Stimulated activated naive CD8-positive, alpha-beta T cell treated with anti-CD3 and anti-CD28 coated beads, Interleukin-15, amount 100 ng/mL, for 72 hours (primary cell): ENCODE measurements around the gene CMYA5.

Source experiments
- ATAC-seq: fragments of 150-1000 bp; cut with Tn5 transposase; 2 replicates; pipeline ENCODE4 v1.10.0; 2021; ENCODE audit warnings: mild to moderate bottlenecking, moderate library complexity
- DNase-seq, 2 donors: peaks; one replicate each; pipeline ENCODE4 v3.0.0; 2021 to 2022
- H3K27ac Mint-ChIP-seq, 2 donors: one replicate each; pipeline ENCODE4 v1.8.0; 2022; ENCODE audit warnings: mild to moderate bottlenecking in 2 of 2, mixed read lengths in 2 of 2, moderate library complexity in 2 of 2
- H3K27me3 Mint-ChIP-seq: one replicate; pipeline ENCODE4 v1.8.0; 2022; ENCODE audit warnings: mixed read lengths
- H3K4me1 Mint-ChIP-seq: one replicate; pipeline ENCODE4 v1.8.0; 2022; ENCODE audit warnings: mild to moderate bottlenecking, mixed read lengths
- H3K4me3 Mint-ChIP-seq, 2 donors: one replicate each; pipeline ENCODE4 v1.8.0; 2022; ENCODE audit warnings: mild to moderate bottlenecking in 2 of 2, mixed read lengths in 2 of 2, moderate library complexity in 1 of 2
- H3K9me3 Mint-ChIP-seq, 2 donors: one replicate each; pipeline ENCODE4 v1.8.0; 2022; ENCODE audit warnings: mixed read lengths in 2 of 2

The CMYA5 gene

GRCh38 chr5:79727451-79728355, 38.1 kb downstream of the CMYA5 start:
- no peak overlapping the region for H3K27ac Mint-ChIP-seq
- DNase-seq (no peak), ATAC-seq (no peak)
- H3K9me3 Mint-ChIP-seq, result no peaks in the 10 kb centered on the region
- peaks cover 22% of the 10 kb centered on the region for H3K4me1 Mint-ChIP-seq
- peaks cover 63% of the 10 kb centered on the region for H3K27me3 Mint-ChIP-seq
- H3K4me3 Mint-ChIP-seq, result no peak overlapping the region

- Mint-ChIP-seq H3K9me3 (no peaks in the 10 kb centered on the region), H3K27ac (peak overlapping the region in 1 of 2 donors; percentile 69), H3K4me1 (peaks cover 29% of the 10 kb centered on the region), H3K27me3 (peaks cover 70% of the 10 kb centered on the region), H3K4me3 (no peak overlapping the region)
- ATAC-seq, result peak; percentile 58
- DNase-seq, result no peak
Observed at GRCh38 chr5:79728396-79728795, 38.8 kb downstream of the CMYA5 start.

GRCh38 chr5:79729679-79730078, 40.0 kb downstream of the CMYA5 start:
- no peak overlapping the region for H3K4me3 Mint-ChIP-seq
- ATAC-seq (no peak), DNase-seq (no peak)
- no peak overlapping the region for H3K27ac Mint-ChIP-seq
- H3K4me1 Mint-ChIP-seq, result peaks cover 36% of the 10 kb centered on the region
- H3K9me3 Mint-ChIP-seq, result no peaks in the 10 kb centered on the region
- peaks cover 83% of the 10 kb centered on the region for H3K27me3 Mint-ChIP-seq

GRCh38 chr5:79730564-79730963, 40.9 kb downstream of the CMYA5 start:
- Mint-ChIP-seq H3K9me3 (no peaks in the 10 kb centered on the region), H3K4me3 (no peak overlapping the region), H3K27me3 (peaks cover 92% of the 10 kb centered on the region), H3K4me1 (peaks cover 45% of the 10 kb centered on the region), H3K27ac (no peak overlapping the region)
- DNase-seq (no peak), ATAC-seq (no peak)

GRCh38 chr5:79731775-79732174, 42.1 kb downstream of the CMYA5 start:
- Mint-ChIP-seq H3K4me3 (no peak overlapping the region), H3K27me3 (peaks cover 91% of the 10 kb centered on the region), H3K9me3 (no peaks in the 10 kb centered on the region), H3K27ac (no peak overlapping the region), H3K4me1 (peaks cover 57% of the 10 kb centered on the region)
- no peak for DNase-seq
- ATAC-seq, result no peak

GRCh38 chr5:79736528-79737514, 47.2 kb downstream of the CMYA5 start:
- ATAC-seq, result peak; percentile 77
- DNase-seq, result peak in 1 of 2 donors; percentile 17
- Mint-ChIP-seq H3K27me3 (peaks cover 59% of the 10 kb centered on the region), H3K27ac (peak overlapping the region; percentile 69 to 94), H3K4me1 (peaks cover 58% of the 10 kb centered on the region), H3K9me3 (peaks cover 0 to 8% of the 10 kb centered on the region in 2 donors), H3K4me3 (peak overlapping the region; percentile 74 to 78)

DNA sequence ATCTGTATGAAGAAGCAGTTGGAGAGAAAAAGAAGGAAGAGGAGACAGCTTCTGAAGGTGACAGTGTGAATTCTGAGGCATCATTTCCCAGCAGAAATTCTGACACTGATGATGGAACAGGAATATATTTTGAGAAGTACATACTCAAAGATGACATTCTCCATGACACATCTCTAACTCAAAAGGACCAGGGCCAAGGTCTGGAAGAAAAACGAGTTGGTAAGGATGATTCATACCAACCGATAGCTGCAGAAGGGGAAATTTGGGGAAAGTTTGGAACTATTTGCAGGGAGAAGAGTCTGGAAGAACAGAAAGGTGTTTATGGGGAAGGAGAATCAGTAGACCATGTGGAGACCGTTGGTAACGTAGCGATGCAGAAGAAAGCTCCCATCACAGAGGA, 48.7 kb downstream of the CMYA5 start:
- H3K4me1 Mint-ChIP-seq, result peaks cover 47% of the 10 kb centered on the region

GRCh38 chr5:79742549-79743136, 53.0 kb downstream of the CMYA5 start:
- peaks cover 18% of the 10 kb centered on the region for H3K27me3 Mint-ChIP-seq
- no peak for ATAC-seq
- H3K9me3 Mint-ChIP-seq, result peaks cover 0 to 8% of the 10 kb centered on the region in 2 donors
- peaks cover 10% of the 10 kb centered on the region for H3K4me1 Mint-ChIP-seq
- no peak overlapping the region for H3K4me3 Mint-ChIP-seq
- DNase-seq, result no peak
- no peak overlapping the region for H3K27ac Mint-ChIP-seq

More for the DNA sequence above, 48.7 kb downstream of the CMYA5 start:
- Mint-ChIP-seq H3K9me3 (peaks cover 0 to 8% of the 10 kb centered on the region in 2 donors), H3K4me3 (no peak overlapping the region), H3K27ac (no peak overlapping the region), H3K27me3 (peaks cover 44% of the 10 kb centered on the region)
- ATAC-seq (no peak), DNase-seq (no peak)

GRCh38 chr5:79743846-79744605, 54.4 kb downstream of the CMYA5 start:
- H3K9me3 Mint-ChIP-seq, result no peaks in the 10 kb centered on the region
- no peak overlapping the region for H3K4me3 Mint-ChIP-seq
- H3K27me3 Mint-ChIP-seq, result peaks cover 13% of the 10 kb centered on the region
- H3K4me1 Mint-ChIP-seq, result no peaks in the 10 kb centered on the region
- no peak for DNase-seq
- H3K27ac Mint-ChIP-seq, result no peak overlapping the region
- no peak for ATAC-seq

DNA sequence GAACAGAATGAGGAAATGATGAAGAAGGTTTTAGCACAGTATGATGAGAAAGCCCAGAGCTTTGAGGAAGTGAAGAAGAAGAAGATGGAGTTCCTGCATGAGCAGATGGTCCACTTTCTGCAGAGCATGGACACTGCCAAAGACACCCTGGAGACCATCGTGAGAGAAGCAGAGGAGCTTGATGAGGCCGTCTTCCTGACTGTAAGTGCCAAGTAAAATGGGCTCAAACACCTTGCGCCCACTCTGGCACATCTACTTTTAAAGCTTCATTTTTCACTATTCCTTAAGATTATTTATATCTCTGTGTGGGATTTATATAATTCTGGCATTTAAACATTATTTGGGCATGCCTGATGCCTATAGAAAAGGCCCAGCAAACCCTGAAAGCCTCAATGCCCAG, 55.6 kb downstream of the CMYA5 start:
- DNase-seq (no peak), ATAC-seq (no peak)
- peaks cover 9% of the 10 kb centered on the region for H3K27me3 Mint-ChIP-seq
- H3K9me3 Mint-ChIP-seq, result no peaks in the 10 kb centered on the region
- no peak overlapping the region for H3K4me3 Mint-ChIP-seq
- H3K27ac Mint-ChIP-seq, result no peak overlapping the region
- H3K4me1 Mint-ChIP-seq, result no peaks in the 10 kb centered on the region

GRCh38 chr5:79746642-79747569, 57.3 kb downstream of the CMYA5 start:
- Mint-ChIP-seq H3K9me3 (no peaks in the 10 kb centered on the region), H3K27me3 (peaks cover 23% of the 10 kb centered on the region), H3K27ac (no peak overlapping the region), H3K4me1 (no peaks in the 10 kb centered on the region), H3K4me3 (no peak overlapping the region)
- no peak for ATAC-seq
- DNase-seq, result no peak

- no peak for DNase-seq
- H3K27me3 Mint-ChIP-seq, result peaks cover 31% of the 10 kb centered on the region
- no peaks in the 10 kb centered on the region for H3K9me3 Mint-ChIP-seq
- H3K4me1 Mint-ChIP-seq, result peaks cover under 1% of the 10 kb centered on the region
- H3K27ac Mint-ChIP-seq, result peak overlapping the region in 1 of 2 donors; percentile 46
- no peak for ATAC-seq
- no peak overlapping the region for H3K4me3 Mint-ChIP-seq
Observed at GRCh38 chr5:79750611-79751510, 61.2 kb downstream of the CMYA5 start.

DNA sequence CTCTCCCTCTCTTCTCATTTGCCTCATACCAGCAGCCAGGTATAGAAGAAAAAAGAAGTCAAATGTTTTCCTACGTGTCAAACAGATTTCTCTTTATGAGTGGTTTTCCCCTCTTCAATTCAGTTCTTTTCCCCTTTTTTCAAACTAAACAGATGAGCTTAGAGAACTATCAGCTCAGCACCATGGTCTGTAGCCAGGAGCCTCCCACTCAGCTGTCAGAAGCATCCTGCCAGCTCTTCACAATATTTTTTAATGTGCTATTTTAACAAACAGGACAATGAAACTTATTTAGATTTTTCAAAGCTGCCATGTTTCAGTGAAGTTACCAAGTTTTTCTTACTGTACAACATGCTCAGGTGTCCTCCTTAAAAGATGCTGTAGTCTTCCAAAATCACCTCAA, 63.5 kb downstream of the CMYA5 start:
- no peaks in the 10 kb centered on the region for H3K9me3 Mint-ChIP-seq
- DNase-seq (no peak), ATAC-seq (no peak)
- peaks cover 28% of the 10 kb centered on the region for H3K27me3 Mint-ChIP-seq
- no peak overlapping the region for H3K4me3 Mint-ChIP-seq
- H3K27ac Mint-ChIP-seq, result no peak overlapping the region
- H3K4me1 Mint-ChIP-seq, result peaks cover 10% of the 10 kb centered on the region
